GM19463 (cell line): ENCODE results near the gene ITPK1.

Source experiments
- ATAC-seq: cut with Tn5 transposase; IDR thresholded peaks from one replicate; pipeline ENCODE4 v1.9.1; 2021; ENCODE audit warnings: mild to moderate bottlenecking, moderate library complexity; ENCODE audit not compliant: unreplicated experiment

ITPK1 gene

DNA sequence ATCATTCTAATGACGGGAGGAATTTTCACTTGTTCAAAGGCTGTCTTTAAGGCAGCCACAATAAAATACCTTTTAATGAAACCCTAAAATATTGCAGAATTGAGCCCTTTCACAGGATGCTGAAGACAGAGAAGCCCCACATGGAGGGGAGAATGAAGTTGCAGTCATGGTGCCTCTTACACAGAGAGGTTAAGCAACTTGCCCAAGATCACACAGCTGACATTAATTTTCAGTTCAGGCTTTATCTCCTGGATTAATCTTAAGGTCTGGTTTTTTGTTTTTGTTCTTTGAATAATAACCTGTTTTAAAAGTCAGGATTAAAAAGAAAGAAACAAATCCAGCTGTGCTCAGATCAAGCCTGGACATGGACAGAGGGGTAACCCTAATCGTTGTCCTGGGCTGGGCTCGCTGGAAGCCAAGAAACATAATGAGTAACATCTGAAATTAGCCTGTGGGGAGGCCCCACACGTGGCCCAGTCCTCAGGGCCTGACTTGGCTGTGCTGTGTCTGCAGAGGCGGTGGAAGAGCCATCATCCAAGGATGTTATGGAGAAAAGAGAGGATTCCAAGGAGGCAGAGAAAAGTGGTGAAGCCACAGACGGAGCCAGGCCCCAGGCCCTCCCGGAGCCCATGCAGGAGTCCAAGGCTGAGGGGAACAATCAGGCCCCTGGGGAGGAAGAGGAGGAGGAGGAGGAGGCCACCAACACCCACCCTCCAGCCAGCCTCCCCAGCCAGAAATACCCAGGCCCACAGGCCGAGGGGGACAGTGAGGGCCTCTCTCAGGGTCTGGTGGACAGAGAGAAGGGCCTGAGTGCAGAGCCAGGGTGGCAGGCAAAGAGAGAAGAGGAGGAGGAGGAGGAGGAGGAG, 184.8 kb downstream of the ITPK1 start:
- no peak for ATAC-seq

GRCh38 chr14:92929689-92930608, 185.8 kb downstream of the ITPK1 start:
- no peak for ATAC-seq

DNA sequence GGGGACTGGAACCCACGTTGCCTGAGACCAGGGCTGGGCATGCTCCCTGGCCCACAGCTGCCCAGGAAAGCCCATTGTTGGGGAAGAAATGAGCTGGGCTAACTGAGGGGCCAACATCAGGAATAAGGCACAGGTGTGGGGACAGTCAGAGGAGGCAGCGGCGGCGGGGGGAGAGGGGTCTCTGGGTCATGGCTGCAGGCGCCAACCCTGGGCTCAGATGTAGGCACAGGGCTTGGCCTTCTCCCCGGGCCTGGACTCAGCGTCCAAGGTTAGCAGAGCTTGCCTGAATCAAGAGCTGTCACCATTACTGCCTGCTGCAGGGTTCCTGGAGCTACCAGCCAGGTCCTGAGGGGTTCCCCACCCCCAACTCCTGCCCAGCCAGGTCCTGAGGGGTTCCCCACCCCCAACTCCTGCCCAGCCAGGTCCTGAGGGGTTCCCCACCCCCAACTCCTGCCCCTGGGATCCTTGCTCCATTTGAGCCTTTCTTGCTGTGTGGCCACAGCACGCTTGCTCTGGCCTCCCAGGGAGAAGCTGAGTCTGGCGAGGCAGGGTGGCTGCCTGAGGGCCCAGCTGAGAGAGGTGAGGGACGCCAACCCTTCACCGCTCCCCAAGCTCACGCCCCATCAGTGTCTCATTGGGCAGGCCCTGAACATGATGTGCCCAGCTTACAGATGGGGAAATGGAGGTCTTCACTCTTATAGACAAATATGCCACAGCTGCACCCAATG, 186.6 kb downstream of the ITPK1 start:
- no peak for ATAC-seq

- no peak for ATAC-seq
Observed at GRCh38 chr14:92928258-92928629, 187.5 kb downstream of the ITPK1 start.

DNA sequence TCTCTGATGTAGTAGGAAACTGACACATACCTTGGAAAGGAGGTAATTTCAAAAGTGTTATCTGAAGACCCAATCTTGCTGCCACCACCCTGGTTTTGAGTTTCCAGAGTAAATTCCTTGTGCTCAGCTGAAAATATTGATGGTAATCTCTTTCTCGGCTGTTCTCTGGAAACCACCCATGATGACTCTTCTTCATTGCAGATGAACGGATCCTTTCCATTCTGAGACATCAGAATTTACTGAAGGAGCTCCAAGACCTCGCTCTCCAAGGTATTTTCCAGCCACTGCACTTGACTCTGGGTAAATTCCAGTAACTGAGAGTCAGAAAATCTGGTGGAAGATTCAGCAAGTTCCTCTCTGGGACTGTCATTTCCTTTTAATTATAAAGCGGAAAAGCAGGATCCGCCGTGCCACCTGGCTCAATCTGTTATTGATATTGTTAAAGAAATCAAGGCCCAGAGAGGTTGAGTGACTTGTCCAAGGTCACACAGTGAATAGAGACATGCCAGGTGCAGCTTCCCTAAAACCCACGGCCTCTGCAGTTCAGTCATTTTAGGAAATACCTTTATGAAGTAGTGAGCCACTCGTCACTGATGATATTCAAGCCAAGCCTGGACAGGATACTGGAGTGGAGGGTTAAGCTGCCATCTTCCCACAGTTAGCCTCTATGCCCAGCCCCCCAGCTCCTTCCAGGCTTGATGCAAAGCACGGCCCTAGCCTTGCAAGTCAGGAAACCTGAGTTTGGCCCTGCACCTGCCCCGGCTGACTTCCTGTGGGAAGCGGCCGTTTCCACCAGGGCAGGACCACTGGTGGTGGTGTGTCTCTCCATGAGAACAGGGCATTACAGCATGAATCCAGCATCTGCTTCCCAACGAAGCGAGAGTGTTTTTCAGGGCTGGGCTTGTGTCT, 188.1 kb downstream of the ITPK1 start:
- no peak for ATAC-seq

DNA sequence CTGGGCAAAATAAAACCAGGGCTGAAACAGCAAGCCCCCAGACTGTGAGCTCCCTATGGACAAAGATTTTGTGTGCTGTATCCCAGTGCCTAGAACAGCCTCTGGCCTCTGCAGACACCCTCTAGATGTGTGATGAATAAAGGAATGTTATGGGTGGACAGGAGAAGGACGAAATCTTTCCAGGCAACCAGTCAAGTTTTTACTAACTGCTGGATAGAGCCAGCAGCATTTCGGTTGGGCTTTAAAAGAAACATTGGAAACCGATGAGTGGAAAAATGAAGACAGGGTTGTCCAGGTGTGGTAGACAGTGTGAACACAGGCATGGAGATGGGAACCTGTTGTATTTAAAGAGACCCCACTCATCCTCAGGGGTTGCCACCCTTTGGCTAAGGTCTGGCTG, 188.8 kb downstream of the ITPK1 start:
- no peak for ATAC-seq

- no peak for ATAC-seq
Observed at GRCh38 chr14:92926180-92926845, 189.4 kb downstream of the ITPK1 start.

DNA sequence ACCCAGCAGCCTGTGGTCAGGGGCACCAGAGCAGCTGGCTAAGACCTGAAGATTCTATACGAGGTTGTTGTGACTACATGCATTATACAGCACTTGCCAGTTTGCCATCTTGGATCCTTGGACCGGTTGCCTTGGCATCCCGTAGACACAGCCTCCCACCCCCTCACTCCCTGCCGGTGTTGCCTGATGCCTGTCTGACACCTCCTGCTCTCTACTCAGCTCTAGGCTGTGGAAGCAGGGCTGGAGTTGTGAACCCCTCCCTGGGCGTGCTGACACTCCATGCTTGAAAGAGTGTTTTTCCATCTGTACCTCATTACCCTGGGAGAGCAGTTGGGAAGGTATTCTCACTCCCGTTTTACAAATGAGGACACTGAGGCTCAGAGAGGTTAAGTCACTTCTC, 190.3 kb downstream of the ITPK1 start:
- ATAC-seq: no peak

GRCh38 chr14:92924247-92924646, 191.5 kb downstream of the ITPK1 start:
- no peak for ATAC-seq

- ATAC-seq: no peak
Observed at GRCh38 chr14:92923744-92924103, 192.0 kb downstream of the ITPK1 start.

DNA sequence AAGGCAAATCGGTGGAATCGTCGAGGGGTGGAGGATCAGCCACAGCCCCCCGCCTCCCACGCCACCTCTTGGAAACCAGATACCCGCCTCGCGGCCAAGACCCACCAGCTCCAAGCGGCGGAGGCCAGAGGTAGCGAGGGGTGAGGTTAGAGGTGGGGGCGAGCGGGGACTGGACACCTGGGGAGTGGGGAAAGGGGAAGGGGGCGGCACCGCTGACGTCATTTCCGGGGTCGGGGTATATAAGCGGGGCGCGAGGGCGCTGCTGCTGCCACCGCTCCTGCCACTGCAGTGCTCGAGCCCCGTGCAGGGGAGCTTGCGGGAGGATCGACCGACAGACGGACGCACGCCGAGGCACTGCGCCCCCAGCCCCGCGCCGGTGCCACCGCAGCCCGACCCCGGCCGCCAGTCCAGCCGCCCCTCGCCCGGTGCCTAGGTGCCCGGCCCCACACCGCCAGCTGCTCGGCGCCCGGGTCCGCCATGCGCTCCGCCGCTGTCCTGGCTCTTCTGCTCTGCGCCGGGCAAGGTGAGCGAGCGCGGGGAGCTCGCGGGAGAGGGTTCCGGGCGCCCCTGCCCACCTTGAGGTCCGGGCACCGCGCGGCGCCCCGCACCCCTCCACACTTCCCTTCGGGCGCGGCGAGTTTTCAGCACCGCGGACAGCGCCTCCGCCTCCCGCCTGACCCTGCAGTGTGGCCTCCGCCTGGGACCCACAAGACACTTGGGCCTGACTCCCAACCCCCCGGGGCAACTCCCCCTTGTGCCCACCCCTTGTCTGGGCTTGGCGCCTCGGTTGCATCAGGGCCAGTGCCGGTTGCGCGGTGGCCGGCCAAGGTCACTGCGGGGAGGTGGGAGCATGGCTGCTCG, 192.6 kb downstream of the ITPK1 start, which contains the start of gene CHGA:
CHGA (plus strand) TSS at position 268 of the 861 bp plus-strand sequence; CDS start at position 478, 210 bp downstream.
- ATAC-seq: no peak

GRCh38 chr14:92922155-92922735, 193.5 kb downstream of the ITPK1 start:
- ATAC-seq: no peak

DNA sequence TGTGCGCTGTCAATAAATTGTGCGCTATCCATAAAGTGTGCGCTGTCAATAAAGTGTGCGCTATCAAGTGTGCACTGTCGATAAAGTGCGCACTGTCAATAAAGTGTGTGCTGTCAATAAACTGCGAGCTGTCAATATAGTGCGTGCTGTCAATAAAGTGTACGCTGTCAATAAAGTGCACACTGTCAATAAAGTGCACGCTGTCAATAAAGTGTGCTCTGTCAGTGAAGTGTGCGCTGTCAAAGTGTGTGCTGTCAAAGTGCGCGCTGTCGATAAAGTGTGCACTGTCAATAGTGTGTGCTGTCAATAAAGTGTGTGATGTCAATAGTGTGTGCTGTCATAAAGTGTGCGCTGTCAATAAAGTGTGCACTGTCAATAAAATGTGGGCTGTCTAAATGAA, 195.7 kb downstream of the ITPK1 start:
- ATAC-seq: no peak

- no peak for ATAC-seq
Observed at GRCh38 chr14:92917956-92918355, 197.8 kb downstream of the ITPK1 start.

- ATAC-seq: no peak
Observed at GRCh38 chr14:92917041-92917940, 198.4 kb downstream of the ITPK1 start.

DNA sequence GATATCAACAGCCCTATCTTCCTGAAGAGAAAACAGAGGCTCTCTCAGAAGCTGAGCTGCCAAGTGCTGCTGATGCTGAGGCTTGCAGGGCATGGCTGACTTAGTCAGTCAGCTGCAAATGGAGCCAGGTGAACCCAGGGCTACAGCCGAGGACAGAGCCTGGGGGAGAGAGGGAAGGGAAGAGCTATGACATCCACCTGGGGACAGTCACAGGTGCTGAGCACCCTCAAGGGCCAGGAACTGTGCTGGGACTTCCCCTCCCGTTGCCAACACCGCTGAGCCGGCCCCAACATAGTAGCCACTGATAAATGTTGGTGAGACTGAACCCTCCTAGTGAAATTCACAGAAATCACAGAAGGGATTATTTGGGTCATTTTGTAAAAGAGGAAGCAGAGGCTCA, 199.5 kb downstream of the ITPK1 start:
- no peak for ATAC-seq

- ATAC-seq: no peak
Observed at GRCh38 chr14:92914087-92914656, 201.6 kb downstream of the ITPK1 start.
